ENCODE data around the gene HDGFL2.

HDGFL2 gene

DNA sequence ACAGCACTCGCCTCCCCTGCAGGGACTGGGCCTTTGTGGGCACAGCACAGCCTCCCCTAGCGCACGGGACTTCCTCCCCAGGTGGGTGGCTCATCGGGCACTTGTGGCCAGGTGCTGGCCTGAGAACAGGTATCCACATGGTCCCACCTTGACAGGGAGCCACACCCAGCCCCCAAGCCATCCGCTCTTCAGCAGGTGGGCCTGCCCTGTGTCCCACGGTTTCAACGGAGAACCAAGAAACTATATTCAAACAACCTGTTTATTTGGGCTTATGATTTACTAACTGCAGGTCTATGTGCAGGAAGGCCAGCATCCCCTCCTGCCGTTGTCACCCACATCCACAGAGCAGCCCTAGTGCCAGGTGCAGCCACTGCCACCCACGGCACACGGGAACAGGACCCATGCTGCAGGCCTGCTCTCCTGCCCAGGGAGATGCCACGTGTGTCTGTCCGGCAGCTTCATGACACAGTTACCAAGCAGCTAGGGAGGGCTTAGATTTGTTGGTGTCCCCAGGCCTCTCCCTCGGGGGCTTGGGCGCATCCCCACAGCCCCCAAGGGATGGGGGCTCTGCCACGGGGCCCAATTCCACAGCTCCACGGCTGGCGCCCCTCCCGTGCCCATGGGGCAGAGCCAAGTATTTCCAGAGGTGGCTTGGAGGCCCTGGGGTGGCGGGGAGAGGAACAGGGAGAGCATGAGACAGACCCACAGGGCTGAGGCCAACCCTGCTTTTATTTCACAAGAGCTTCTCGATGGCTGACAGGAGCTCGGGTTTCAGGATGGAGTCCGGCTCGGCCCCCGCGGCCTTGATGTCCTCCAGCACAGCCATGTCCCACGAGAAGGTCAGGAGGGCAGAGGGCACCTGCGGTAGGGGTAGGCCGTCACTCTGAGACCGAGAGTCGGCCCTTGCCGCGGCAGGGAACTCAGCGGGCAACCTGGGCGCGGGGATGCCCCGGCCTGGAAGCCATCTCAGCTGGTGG lies 27.0 kb upstream of the HDGFL2 start:
- no peak for DNase-seq (ENCODE audit: low read depth in 1 of 2, low spot score in 1 of 2)

- no peak for DNase-seq (ENCODE audit: low read depth in 1 of 2, low spot score in 1 of 2)
Measured at GRCh38 chr19:4445963-4446703, 26.0 kb upstream of the HDGFL2 start.

- no peak for DNase-seq (ENCODE audit: low read depth in 1 of 2, low spot score in 1 of 2)
Measured at GRCh38 chr19:4446704-4447200, 25.3 kb upstream of the HDGFL2 start.

- no peak for DNase-seq (ENCODE audit: low read depth in 1 of 2, low spot score in 1 of 2)
Measured at GRCh38 chr19:4447327-4448146, 24.6 kb upstream of the HDGFL2 start.

GRCh38 chr19:4448147-4448985 lies 23.7 kb upstream of the HDGFL2 start:
- no peak for DNase-seq (ENCODE audit: low read depth in 1 of 2, low spot score in 1 of 2)

- no peak for DNase-seq (ENCODE audit: low read depth in 1 of 2, low spot score in 1 of 2)
Measured at GRCh38 chr19:4449022-4449638, 23.0 kb upstream of the HDGFL2 start.

- DNase-seq (ENCODE audit: low read depth in 1 of 2, low spot score in 1 of 2), result no peak
Measured at GRCh38 chr19:4449639-4450028, 22.5 kb upstream of the HDGFL2 start.

DNA sequence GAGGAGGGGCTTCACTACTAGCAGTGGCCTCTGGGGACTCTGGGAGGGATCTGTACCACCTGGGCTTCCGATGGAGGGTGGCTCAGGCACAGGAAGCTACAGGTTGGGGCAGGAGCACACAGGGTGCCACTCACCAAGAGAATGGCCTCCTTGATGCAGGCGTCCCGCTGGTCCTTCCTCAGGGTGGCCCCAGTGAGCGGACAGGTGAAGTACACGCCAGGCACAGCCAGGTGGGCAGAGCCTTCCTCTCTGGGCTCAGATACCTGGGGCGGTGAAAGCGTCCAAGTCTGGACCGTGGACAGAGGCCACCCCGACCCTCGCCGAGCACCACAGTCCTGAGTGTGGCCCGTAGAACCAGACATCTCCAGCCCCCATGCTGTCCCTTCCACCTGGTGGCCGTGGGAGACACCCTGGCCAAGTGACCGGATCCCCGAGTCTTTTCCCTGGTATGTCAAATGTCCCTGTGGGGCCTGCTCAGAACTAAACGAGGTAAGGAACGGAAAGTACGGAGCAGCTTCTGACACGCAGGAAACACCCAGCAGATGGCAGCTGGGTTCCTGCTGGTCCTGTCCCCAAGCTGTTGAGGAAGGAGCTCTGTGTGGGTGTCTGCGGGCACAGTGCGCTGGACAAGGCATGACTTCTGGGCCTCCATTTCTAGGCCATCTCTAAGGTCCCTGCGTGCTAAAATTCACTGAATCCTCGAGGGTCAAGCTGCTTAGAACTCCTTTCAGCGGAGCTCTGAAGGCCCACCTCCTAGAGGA lies 19.7 kb upstream of the HDGFL2 start:
- DNase-seq (ENCODE audit: low read depth in 1 of 2, low spot score in 1 of 2), result no peak

DNA sequence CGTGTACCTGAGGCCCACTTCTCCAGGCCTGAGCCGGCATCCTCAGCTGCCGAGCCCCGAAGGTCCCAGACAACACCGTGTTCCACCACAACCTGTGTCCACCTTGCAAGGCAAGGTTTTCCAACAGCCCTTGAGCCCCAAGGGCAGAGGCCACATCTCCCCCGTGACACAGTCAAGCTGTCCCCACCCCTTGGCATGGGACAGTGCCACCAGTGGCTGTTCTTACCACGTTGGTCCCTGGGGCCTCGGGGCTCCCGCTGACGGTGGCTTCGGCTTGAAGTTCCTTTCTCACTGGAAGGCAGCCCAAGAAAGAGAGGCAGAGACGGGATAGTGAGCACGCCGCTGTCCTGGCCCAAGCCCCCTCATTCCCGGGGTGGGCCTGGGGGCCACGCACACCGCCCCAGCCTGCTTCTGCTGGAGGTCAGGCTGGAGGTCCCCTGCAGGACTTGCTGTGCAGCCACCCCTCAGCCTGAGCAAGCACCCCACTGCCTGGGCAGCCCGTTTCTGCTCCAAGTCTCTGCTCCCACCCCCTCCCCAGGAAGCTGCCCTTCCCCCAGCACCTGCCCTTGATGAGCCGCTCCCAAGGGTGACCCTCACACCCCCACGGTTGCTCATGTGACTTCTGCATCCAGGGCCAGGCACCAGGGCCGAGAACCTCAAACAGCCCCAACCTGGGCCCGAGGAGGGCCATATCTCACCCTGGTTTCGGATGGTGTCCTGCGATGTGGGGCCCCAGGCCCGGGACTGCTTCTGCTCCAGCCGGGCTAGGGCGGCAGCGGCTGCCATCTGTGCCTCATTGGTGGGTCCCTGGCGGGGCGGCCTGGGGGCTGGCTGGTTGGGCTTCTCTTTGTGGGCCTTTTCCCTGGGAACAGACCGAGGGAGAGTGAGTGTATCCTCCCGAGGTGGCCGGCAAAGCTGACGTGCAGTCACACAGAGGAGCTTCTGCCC lies 18.6 kb upstream of the HDGFL2 start:
- no peak for DNase-seq (ENCODE audit: low read depth in 1 of 2, low spot score in 1 of 2)

DNA sequence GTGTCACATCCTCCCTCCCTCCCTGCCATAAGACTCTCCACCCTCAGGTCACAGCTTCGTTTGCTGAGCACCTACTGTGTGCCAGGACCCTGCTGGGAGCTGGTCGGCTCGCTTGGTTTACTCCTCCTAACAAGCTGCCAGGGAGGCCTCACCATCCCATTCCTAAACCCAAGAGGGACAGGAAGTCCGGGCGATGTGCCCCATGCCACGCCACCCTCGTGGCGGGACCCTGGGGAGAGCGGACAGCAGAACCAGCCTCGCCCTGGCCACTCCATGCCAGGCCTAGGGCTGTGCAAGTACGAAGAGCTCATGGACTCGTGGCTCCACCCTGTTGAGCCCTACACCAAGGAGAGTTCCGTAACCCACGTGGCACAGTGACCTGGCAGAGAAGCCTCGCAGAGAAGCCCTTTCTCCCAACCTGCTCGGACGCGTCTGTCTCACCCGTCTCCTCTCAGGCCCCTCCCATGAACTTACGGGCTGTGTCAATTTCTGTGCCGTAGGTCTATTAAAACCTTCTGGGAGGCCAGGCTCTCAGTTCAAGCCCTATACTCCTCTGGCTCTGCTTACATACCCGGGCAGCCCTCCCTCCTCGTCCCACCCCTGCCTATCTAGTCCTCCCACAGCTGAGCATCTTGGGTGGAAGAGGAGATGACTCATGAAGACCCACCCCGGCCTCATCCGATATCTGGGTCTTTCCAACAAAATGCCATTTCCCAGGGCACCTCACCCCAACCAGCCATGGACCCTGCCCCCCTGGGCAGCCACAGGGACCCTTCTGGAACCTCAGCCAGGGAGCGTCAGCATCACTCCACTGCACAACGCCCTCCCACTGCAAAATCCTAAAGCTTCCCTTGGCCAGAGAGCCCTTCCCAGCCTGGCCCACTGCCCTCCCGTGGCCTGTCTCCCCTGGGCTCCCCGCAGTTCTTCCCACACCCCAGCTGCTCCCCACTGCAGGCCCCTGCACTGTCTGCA lies 17.1 kb upstream of the HDGFL2 start:
- DNase-seq (ENCODE audit: low read depth in 1 of 2, low spot score in 1 of 2), result no peak

DNA sequence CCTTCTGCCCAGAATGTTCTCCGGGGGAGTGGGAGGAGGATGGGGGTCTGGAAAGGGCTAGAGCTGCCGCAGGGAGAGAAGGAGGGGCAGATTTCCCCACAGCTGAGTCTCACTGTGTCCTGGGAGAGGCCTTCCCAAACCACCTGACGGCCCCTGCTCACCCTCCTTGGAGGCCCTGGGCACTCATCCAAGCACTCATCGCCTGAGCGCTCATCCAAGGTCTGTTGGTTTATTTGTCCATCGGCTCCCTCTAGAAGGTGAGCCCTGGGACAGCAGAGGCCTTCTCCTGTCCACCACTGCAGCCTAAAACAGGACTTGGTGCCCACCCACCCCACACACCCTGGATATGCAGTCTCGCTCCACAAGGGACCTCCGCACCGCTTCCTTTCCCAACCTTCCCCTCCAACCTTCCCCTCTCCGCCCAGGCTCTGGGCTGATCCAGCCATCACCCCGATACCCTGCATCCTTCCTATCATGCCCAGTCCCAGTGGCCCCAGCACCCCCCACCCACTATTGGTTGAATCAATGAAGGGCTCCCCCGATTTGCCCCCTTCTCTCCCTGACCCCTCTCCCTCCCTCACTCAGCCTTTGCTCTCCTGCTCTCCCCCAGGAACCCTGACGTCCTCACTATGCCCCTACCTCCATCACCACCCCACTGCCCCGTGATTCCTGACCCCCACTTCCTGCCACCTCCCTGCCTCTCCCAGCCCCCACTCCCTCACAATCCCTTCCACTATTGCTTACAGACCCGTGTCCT lies 16.2 kb upstream of the HDGFL2 start:
- no peak for DNase-seq (ENCODE audit: low read depth in 1 of 2, low spot score in 1 of 2)

DNA sequence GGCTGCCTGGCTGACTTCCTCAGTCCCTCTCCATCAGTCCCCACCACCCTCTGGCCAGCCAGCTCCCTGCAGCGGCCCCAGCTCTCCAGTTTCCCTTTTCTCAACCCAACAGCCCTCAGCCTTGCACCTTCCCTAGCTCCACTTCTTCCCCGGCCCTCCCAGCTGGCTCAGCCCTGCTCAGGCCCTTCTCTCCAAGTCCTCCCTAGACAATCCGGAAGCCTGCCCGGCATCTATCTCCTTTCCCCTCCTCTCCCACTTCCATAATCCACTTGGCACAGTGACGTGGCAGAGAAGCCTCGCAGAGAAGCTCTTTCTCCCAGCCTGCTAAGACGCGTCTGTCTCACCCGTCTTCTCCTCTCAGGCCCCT lies 15.6 kb upstream of the HDGFL2 start:
- DNase-seq (ENCODE audit: low read depth in 1 of 2, low spot score in 1 of 2), result no peak

GRCh38 chr19:4456843-4457653 lies 15.0 kb upstream of the HDGFL2 start:
- DNase-seq (ENCODE audit: low read depth in 1 of 2, low spot score in 1 of 2), result no peak

DNA sequence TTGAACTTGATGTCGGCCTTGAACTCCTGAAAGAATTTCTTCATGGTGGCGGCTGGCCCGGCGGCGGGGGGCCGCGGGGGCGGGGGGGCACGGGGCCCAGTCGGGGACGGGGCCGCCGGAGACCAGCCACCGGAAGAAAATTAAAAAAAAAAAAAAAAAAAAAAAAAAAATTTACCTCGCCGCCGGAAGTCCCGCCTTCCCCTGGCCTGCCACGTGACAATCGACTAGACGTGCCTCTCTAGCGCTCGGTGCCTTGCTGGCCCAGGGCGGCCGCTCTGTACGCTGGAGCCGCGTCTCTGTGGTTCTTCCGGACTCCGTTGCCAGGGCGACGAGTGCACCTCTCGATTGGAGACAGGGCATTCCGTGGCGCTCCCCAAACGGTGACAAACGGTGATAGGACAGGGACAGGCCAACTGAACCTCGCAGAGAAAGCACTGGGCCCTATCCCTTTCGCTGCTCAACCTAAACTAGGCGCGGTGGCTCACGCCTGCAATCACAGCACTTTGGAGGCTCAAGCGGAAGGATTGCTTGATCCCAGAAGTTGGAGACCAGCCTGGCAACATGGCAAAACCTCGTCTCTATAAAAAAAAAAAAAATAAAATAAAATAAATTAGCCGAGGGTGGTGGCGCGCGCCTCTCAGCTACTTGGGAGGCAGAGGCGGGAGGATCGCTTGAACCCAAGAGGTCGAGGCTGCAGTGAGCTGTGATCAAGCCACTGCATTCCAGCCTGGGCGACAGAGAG lies 14.3 kb upstream of the HDGFL2 start, which contains the start of gene UBXN6:
Gene UBXN6 (minus strand): TSS at position 141 of the 742 bp plus-strand sequence. CDS start 97 bp downstream, at position 44.
- peak; percentile 93 to 96 for DNase-seq (ENCODE audit: low read depth in 1 of 2, low spot score in 1 of 2)

All from activated CD4-positive, alpha-beta T cell treated with anti-CD3 and anti-CD28 coated beads, Interleukin-2, amount 50 U/mL, for 24 hours (primary cell).